Measurements from ENCODE around the gene ATAD3A.

GRCh38 chr1:1534401-1535154, 22.6 kb downstream of the ATAD3A start:
- TF ChIP-seq, protein P1, sequence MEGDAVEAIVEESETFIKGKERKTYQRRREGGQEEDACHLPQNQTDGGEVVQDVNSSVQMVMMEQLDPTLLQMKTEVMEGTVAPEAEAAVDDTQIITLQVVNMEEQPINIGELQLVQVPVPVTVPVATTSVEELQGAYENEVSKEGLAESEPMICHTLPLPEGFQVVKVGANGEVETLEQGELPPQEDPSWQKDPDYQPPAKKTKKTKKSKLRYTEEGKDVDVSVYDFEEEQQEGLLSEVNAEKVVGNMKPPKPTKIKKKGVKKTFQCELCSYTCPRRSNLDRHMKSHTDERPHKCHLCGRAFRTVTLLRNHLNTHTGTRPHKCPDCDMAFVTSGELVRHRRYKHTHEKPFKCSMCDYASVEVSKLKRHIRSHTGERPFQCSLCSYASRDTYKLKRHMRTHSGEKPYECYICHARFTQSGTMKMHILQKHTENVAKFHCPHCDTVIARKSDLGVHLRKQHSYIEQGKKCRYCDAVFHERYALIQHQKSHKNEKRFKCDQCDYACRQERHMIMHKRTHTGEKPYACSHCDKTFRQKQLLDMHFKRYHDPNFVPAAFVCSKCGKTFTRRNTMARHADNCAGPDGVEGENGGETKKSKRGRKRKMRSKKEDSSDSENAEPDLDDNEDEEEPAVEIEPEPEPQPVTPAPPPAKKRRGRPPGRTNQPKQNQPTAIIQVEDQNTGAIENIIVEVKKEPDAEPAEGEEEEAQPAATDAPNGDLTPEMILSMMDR (IDR thresholded peaks at IDR 0.05) = no peak
- no peak for TF ChIP-seq POLR2A (IDR thresholded peaks at IDR 0.05)

Data from uterus (tissue), 2 donors.